HFF-Myc (cell line): ENCODE measurements around the gene GPC5.

Experiments used
- DNase-seq: peaks from one replicate; pipeline ENCODE4 v3.0.0-alpha.2; 2011; ENCODE audit warnings: low read depth; ENCODE audit errors: extremely low read depth
- H3K4me3 ChIP-seq: replicated peaks from 2 replicates; pipeline ENCODE4 v1.5.1; 2011; ENCODE audit warnings: low read depth, mild to moderate bottlenecking, control low read depth, low read length
- TF ChIP-seq, protein P1 (sequence below): IDR thresholded peaks from 2 replicates; pipeline ENCODE4 v1.5.1; 2012; ENCODE audit warnings: mild to moderate bottlenecking, low read depth, low read length, control low read depth; ENCODE audit errors: missing control alignments

The GPC5 gene

DNA sequence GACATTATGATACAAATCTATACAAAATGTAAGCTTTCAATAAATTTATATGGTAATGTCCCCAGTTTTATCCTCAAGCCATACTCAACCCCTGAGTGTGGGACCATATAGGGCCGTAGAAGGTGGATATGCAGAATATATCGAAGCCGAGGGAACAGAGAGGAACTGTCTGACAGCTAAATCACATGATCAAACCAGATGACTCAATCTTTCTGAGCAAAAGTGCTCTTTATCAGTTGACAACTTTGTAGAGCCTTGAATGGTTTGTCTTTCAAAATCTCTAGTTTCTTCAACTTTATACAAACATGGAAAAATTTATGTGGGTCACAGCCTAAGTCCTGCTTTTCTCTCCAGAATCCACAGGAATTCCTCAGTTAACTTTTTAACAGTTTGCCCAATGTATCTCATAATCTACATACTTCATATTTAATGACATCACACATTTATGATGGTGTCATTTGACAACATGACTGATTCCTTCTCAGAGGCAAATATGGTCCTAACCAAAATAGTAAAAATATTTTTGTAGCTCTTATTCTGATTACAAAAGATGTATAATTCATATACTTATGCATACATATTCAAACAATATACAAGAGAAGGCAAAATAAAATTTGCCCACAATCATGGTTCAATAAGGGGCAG, 1155.2 kb downstream of the GPC5 start:
- H3K4me3 ChIP-seq = no peak overlapping the region
- TF ChIP-seq, protein P1, sequence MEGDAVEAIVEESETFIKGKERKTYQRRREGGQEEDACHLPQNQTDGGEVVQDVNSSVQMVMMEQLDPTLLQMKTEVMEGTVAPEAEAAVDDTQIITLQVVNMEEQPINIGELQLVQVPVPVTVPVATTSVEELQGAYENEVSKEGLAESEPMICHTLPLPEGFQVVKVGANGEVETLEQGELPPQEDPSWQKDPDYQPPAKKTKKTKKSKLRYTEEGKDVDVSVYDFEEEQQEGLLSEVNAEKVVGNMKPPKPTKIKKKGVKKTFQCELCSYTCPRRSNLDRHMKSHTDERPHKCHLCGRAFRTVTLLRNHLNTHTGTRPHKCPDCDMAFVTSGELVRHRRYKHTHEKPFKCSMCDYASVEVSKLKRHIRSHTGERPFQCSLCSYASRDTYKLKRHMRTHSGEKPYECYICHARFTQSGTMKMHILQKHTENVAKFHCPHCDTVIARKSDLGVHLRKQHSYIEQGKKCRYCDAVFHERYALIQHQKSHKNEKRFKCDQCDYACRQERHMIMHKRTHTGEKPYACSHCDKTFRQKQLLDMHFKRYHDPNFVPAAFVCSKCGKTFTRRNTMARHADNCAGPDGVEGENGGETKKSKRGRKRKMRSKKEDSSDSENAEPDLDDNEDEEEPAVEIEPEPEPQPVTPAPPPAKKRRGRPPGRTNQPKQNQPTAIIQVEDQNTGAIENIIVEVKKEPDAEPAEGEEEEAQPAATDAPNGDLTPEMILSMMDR = no peak
- no peak for DNase-seq

DNA sequence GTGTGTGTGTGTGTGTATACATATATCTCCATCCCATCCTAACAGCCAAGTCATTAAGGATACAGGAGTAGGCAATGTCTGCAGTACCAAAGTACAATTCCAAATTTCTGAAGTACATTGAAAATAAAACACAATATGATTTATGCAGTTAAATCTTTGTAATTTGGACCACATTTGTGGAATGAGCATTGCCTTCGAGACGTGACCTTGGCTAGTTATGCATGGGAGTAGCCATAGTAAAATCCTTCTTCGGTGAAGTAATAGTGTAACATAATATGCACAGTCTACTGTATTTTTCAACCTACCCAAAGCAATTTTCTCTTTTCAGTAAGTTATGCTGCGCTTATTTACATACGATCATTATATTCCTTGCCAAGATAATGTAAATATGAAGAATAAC, 1162.5 kb downstream of the GPC5 start:
- TF ChIP-seq, protein P1 = no peak
- DNase-seq = no peak
- H3K4me3 ChIP-seq = no peak overlapping the region

DNA sequence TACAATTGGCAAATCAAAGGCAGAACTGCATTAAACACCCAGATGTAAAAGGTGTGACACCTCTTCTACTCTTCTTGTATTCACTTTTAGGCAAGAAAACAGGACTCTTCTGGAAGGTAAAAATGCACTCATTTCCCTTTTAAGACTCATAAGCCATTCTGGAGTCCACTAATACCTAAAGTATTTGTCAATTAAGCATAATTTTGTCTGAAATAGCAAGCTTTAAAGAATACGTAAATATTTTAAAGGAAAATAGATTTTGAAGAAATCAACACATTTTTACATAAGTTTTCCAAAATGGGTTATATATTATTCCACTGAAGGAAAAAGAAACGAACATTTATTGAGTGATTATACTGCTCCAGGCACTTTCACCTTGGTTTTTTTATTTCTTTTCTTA, 1166.5 kb downstream of the GPC5 start:
- H3K4me3 ChIP-seq = no peak overlapping the region
- DNase-seq = no peak
- TF ChIP-seq, protein P1 = no peak

DNA sequence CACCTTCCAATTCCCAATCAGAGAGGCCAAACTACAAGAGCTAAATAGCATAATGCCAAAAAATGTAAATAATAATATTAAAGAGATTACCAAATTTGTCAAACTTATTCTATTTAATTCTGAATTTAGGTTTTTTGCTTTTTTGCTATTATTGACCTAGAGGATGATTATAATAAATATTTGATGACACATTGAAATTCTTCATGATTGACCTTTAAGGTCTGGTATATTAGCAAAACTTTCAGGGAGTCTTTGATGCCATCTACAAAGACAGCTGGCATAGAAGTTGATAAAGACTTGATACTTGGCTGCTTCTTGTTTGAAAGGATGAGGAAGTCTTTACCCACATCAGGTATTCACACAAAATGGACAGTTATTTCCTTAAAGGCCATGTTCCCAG, 1168.3 kb downstream of the GPC5 start:
- TF ChIP-seq, protein P1 = no peak
- DNase-seq = no peak
- no peak overlapping the region for H3K4me3 ChIP-seq

DNA sequence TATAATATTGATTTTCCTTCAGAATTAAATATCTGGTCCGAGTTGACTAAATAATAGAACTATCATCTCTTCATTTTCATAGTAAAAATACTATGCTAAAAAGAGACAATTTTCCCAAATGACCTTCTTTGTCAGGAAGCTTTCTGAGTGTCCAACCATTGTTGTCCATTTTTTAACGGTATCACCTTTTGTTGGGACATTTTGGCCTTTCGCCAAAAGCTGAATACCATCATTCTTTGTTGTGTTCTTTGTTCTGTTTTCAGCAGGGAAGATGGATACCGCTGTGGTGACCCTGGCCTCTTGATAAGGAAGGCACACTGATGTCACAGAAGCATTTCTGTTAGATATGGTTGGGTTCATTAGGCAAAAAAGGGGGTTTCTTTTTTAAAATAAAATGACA, 1173.8 kb downstream of the GPC5 start:
- DNase-seq = no peak
- TF ChIP-seq, protein P1 = no peak
- no peak overlapping the region for H3K4me3 ChIP-seq

DNA sequence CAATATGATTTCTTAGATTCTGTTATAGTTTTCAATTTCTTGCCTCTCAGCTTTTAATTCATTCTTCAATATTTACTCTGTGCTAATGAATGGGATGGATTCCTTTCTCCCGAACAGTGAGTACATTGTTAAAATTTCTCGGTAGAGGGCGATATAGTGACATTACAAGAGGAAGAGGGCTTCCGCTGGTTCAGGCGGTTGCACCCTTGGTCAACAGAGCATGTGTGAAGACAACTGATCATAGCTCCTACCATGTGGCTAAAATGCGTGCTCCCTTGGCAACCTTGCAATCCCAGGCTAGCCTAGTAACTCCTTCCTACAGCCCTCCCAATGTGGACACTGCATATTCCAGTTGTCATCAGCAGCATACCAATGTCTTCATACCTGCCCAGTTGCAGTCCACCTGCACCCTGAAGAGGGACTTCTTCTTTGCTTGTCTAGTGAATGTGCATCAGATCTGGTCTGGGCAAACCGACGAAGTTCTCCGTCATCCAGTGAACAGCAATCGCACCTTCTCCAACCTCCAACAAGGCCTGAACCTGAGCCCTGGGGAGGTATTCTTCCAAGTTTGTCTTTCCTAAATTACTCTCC, 1175.1 kb downstream of the GPC5 start:
- H3K4me3 ChIP-seq = no peak overlapping the region
- TF ChIP-seq, protein P1 = no peak
- no peak for DNase-seq
